Endothelial cell of umbilical vein (primary cell): ENCODE measurements around the gene ZNF786. TPM values are rescaled to one million over a fixed set of nuclear protein-coding genes. Genes with fewer than 3 reads are reported as not detected.

ENCODE experiments used
- BruUV-seq: library from RNA; stranded (reverse); fragments of 400-500 nt; replicated peaks from 2 replicates; lab custom pipeline; 2021; lab: Mats Ljungman, UMichigan
- CTCF ChIA-PET: fragments of 300-600, 350-600 bp; sonication (Branson Sonifier 250); formaldehyde crosslinking; loops from one replicate; lab custom pipeline; 2021; ENCODE audit warnings: antibody characterized with exemption, inconsistent platforms; lab: Charles Lee
- POLR2A ChIA-PET: fragments of 300-600, 350-600 bp; sonication (Branson Sonifier 250); formaldehyde crosslinking; loops from one replicate; lab custom pipeline; 2021; ENCODE audit warnings: antibody characterized with exemption, inconsistent platforms; lab: Charles Lee
- DNase-seq: peaks from one replicate; pipeline ENCODE4 v3.0.0-alpha.2; 2011; ENCODE audit warnings: low read depth, low spot score
- FAIRE-seq: peaks from 2 replicates; lab custom pipeline; 2011; peaks lifted over from hg19 to GRCh38; lab: Jason Lieb, UNC
- H2AFZ ChIP-seq: 2 replicates; pipeline ENCODE4 v1.6.0; 2012; ENCODE audit warnings: low read depth, low read length, control low read depth, inconsistent platforms
- H3K27ac ChIP-seq: 2 replicates; pipeline ENCODE4 v1.5.1; 2011; ENCODE audit warnings: low read depth, mild to moderate bottlenecking, control low read depth, low read length, moderate library complexity; ENCODE audit not compliant: insufficient read depth
- H3K27me3 ChIP-seq, 2 experiments: 2 replicates each; pipeline versions ENCODE4 v1.6.0 to v1.6.1; 2011; ENCODE audit warnings: low read length in 2 of 2, mixed read lengths in 1 of 2; ENCODE audit not compliant: control insufficient read depth in 2 of 2, insufficient read depth in 2 of 2
- H3K36me3 ChIP-seq, 2 experiments: 2 replicates in 1 of 2; 3 replicates in 1 of 2; pipeline ENCODE4 v1.5.1; 2011; ENCODE audit warnings: low read length in 2 of 2, mild to moderate bottlenecking in 1 of 2, moderate library complexity in 1 of 2; ENCODE audit not compliant: control insufficient read depth in 2 of 2, insufficient read depth in 2 of 2; ENCODE audit errors: extremely low read depth in 1 of 2
- H3K4me1 ChIP-seq: 3 replicates; pipeline ENCODE4 v1.5.1; 2011; ENCODE audit warnings: mild to moderate bottlenecking, low read length; ENCODE audit not compliant: control insufficient read depth, insufficient read depth; ENCODE audit errors: extremely low read depth
- H3K4me2 ChIP-seq: 2 replicates; pipeline ENCODE4 v1.6.1; 2011; ENCODE audit warnings: low read length, control low read depth, mixed read lengths; ENCODE audit not compliant: insufficient read depth
- H3K4me3 ChIP-seq, 3 experiments: fragments of 200-600 bp in 1 of 3; sonication (generic), shearing (Covaris generic) in 1 of 3; replicated peaks in 1 of 3; 2 replicates each; pipeline ENCODE4 v1.5.1; 2011 to 2016; ENCODE audit warnings: control low read depth in 3 of 3, low read length in 3 of 3, mild to moderate bottlenecking in 2 of 3, inconsistent platforms in 1 of 3, low read depth in 1 of 3, moderate library complexity in 1 of 3; ENCODE audit not compliant: insufficient read depth in 1 of 3
- H3K79me2 ChIP-seq: 2 replicates; pipeline ENCODE4 v1.6.0; 2012; ENCODE audit warnings: low read length, inconsistent platforms; ENCODE audit not compliant: control insufficient read depth, insufficient read depth
- H3K9ac ChIP-seq: replicated peaks from 2 replicates; pipeline ENCODE3; 2011; ENCODE audit warnings: low read length, control low read depth; ENCODE audit not compliant: insufficient read depth; ENCODE audit errors: extremely low read depth
- H3K9me1 ChIP-seq: replicated peaks from 3 replicates; pipeline ENCODE4 v1.6.0; 2011; ENCODE audit warnings: mild to moderate bottlenecking, low read length; ENCODE audit not compliant: control insufficient read depth, insufficient read depth; ENCODE audit errors: extremely low read depth
- H3K9me3 ChIP-seq: replicated peaks from 2 replicates; pipeline ENCODE4 v1.5.1; 2012; ENCODE audit warnings: low read length, inconsistent platforms; ENCODE audit not compliant: control insufficient read depth, insufficient read depth
- H4K20me1 ChIP-seq: replicated peaks from 2 replicates; pipeline ENCODE3; 2011; ENCODE audit warnings: mild to moderate bottlenecking, low read length; ENCODE audit not compliant: control insufficient read depth, insufficient read depth; ENCODE audit errors: extremely low read depth
- CTCF ChIP-seq, 2 donors: IDR thresholded peaks; 1 replicate in 1 of 2; 2 replicates in 1 of 2; pipeline ENCODE4 v1.5.1; 2011; ENCODE audit warnings: low read length in 2 of 2, mild to moderate bottlenecking in 2 of 2, moderate library complexity in 2 of 2, control low read depth in 1 of 2, inconsistent platforms in 1 of 2, low read depth in 1 of 2; ENCODE audit not compliant: insufficient read depth in 1 of 2; ENCODE audit errors: extremely low read depth in 1 of 2
- FOS ChIP-seq: IDR thresholded peaks from 2 replicates; pipeline ENCODE4 v1.6.1; 2011; ENCODE audit warnings: mild to moderate bottlenecking, low read length, moderate library complexity, borderline replicate concordance; ENCODE audit not compliant: insufficient read depth
- GATA2 ChIP-seq: IDR thresholded peaks from 2 replicates; pipeline ENCODE4 v1.7.0; 2011; ENCODE audit warnings: low read depth, mild to moderate bottlenecking, moderate library complexity, mixed read lengths, low read length; ENCODE audit not compliant: insufficient read length, insufficient read depth
- JUN ChIP-seq: IDR thresholded peaks from 2 replicates; pipeline ENCODE4 v1.6.1; 2011; ENCODE audit warnings: borderline replicate concordance, low read depth; ENCODE audit not compliant: insufficient read length, insufficient read depth
- MAX ChIP-seq: IDR thresholded peaks from 2 replicates; pipeline ENCODE4 v1.6.1; 2011; ENCODE audit not compliant: insufficient read depth, insufficient read length
- MYC ChIP-seq: IDR thresholded peaks from one replicate; pipeline ENCODE4 v1.6.1; 2011; ENCODE audit warnings: mild to moderate bottlenecking, low read depth, low read length
- POLR2A ChIP-seq: IDR thresholded peaks from 2 replicates; pipeline ENCODE4 v1.6.1; 2012; ENCODE audit warnings: low read depth, mild to moderate bottlenecking, control low read depth, low read length
- POLR2AphosphoS5 ChIP-seq: IDR thresholded peaks from 2 replicates; pipeline ENCODE4 v1.6.1; 2012; ENCODE audit warnings: low read depth, mild to moderate bottlenecking, control low read depth, low read length, moderate library complexity; ENCODE audit not compliant: insufficient read depth
- dilution Hi-C: fragments of 300-500 bp; cut with MboI; formaldehyde crosslinking; loops from one replicate; pipeline ENCODE4 v1.15.0; 2019; ENCODE audit warnings: low sequenced_read_pairs; ENCODE audit not compliant: extremely low pct_ligation_motif_present
- intact Hi-C: fragments of 100-400 bp; cut with micrococcal nuclease; formaldehyde crosslinking; loops from one replicate; pipeline ENCODE4 v1.10.0; 2022
- polyA plus RNA-seq, 4 experiments: library from polyadenylated mRNA; depleted of rRNA in 3 of 4; stranded (reverse) in 3 of 4; unstranded in 1 of 4; fragments of >200 nt; gene quantifications; 2 replicates each; pipeline versions ENCODE4 v1.2.1 to v1.2.3, GENCODE V29; 2011 to 2012; ENCODE audit warnings: missing spikeins in 1 of 4
- total RNA-seq: library from RNA; stranded (reverse); gene quantifications from 2 replicates; pipeline ENCODE4 v1.2.3, GENCODE V29; 2021

The ZNF786 gene
- total and polyA plus RNA-seq, 2 donors (not counting 3 experiments of a cell fraction or from before 2014, with no cell fraction given), result 2.8 to 5.9 TPM

GRCh38 chr7:149028346-149029109 lies 62.0 kb downstream of the ZNF786 start, which contains the start of gene PDIA4:
PDIA4 (minus strand) TSS chr7:149028505; CDS start chr7:149028408, 97 bp downstream.
- Histone ChIP-seq H3K79me2 (peaks cover 43% of the 10 kb centered on the region), H3K27me3 (no peaks in the 10 kb centered on the region), H4K20me1 (no peaks in the 10 kb centered on the region), H3K9me3 (no peaks in the 10 kb centered on the region), H3K36me3 (no peaks in the 10 kb centered on the region), H3K4me3 (peak within 1 kb of the TSS; percentile 80 to 91 (median 90)), H3K9ac (peak within 1 kb of the TSS; percentile 93), H3K9me1 (no peaks in the 10 kb centered on the region), H3K27ac (peak within 1 kb of the TSS; percentile 56), H2AFZ (peak within 1 kb of the TSS; percentile 79), H3K4me2 (peak within 1 kb of the TSS; percentile 97), H3K4me1 (peaks cover 12% of the 10 kb centered on the region)
- BruUV-seq, result no TSS peak
- ChIA-PET POLR2A (interaction anchor here (2.4 kb wide), 1 partner anchor 37 kb away, joined by 7 read pairs; no protein-coding TSS in a partner anchor), CTCF (interaction anchor here (0.7 to 7.6 kb wide), 3 partner anchors 22 to 119 kb away, joined by 5 to 79 read pairs (median 40); partner anchors contain the start of gene ZNF398)
- peak; percentile 94 for TF ChIP-seq MYC
- peak; percentile 93 for TF ChIP-seq MAX
- TF ChIP-seq CTCF (IDR thresholded peaks at IDR 0.05; ENCODE audit: extremely low read depth in 1 of 2, insufficient read depth in 1 of 2, low read depth in 1 of 2, low read length in 2 of 2), result peak in 1 of 2 donors; percentile 50
- TF ChIP-seq POLR2A, result peak; percentile 73
- peak; percentile 79 for TF ChIP-seq POLR2AphosphoS5
- TF ChIP-seq FOS, result no peak
- no peak for TF ChIP-seq GATA2
- no peak for TF ChIP-seq JUN
- DNase-seq (peak; percentile 100), FAIRE-seq (peak; percentile 90)
- intact Hi-C loops, result loop anchor here (1.0 to 10.0 kb wide), 10 partner anchors 23 to 466 kb away; partner anchors contain the start of genes EZH2, ZNF282, ZNF398 and ZNF425
- dilution Hi-C loops, result no loop called here
